ENCODE results near the gene TBC1D17. TPM values are rescaled to one million over a fixed set of nuclear protein-coding genes. Genes with fewer than 3 reads are reported as not detected.

Gene TBC1D17
- total RNA-seq, 2 donors from 2014 or later = 40.7 to 47.3 TPM

DNA sequence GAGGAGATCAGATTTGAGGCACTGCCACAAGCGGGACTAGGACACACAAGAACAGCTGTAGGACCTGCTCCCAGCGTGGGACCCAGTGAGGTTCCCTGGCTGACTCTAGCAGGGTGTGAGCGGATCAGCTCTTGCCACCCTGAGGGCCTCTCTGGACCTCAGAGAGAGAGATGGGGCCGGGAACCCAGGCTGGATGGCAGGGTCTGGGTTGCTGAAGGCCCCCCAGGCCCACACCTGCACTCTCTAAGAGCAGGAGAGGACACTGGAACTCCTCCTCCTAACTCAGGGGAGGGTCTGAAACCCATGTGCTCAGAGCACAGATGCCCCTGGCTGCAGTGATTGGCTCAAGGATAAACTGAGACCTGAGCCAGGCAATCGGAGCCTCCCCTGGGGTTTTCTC lies 32.7 kb downstream of the TBC1D17 start:
- Histone ChIP-seq H3K4me1 (ENCODE audit: control insufficient read depth, insufficient read depth, low read length) (no peaks in the 10 kb centered on the region), H3K27me3 (ENCODE audit: control insufficient read depth, insufficient read depth, low read length, poor library complexity, severe bottlenecking) (no peaks in the 10 kb centered on the region), H3K9me3 (ENCODE audit: control insufficient read depth, low read length) (no peaks in the 10 kb centered on the region), H3K9ac (ENCODE audit: extremely low read depth, low read length, poor library complexity, severe bottlenecking) (no peak overlapping the region), H3K36me3 (ENCODE audit: control insufficient read depth, insufficient read depth, low read length) (peaks cover 64% of the 10 kb centered on the region), H3K27ac (ENCODE audit: low read depth, low read length) (no peak overlapping the region), H3K4me3 (ENCODE audit: low read length) (no peak overlapping the region)
- Mint-ChIP-seq H3K27ac (no peak overlapping the region), H3K36me3 (ENCODE audit: low read depth) (peaks cover 82% of the 10 kb centered on the region), H3K27me3 (ENCODE audit: insufficient read depth) (no peaks in the 10 kb centered on the region), H3K9me3 (no peaks in the 10 kb centered on the region), H3K4me1 (no peaks in the 10 kb centered on the region), H3K4me3 (no peak overlapping the region)
- WGBS, 2 experiments (ENCODE audit: insufficient coverage in 1 of 2, insufficient read length in 1 of 2) = 93 to 100% methylated on average over 2 to 5 of the region's 5 CpGs
- TF ChIP-seq, protein P1, sequence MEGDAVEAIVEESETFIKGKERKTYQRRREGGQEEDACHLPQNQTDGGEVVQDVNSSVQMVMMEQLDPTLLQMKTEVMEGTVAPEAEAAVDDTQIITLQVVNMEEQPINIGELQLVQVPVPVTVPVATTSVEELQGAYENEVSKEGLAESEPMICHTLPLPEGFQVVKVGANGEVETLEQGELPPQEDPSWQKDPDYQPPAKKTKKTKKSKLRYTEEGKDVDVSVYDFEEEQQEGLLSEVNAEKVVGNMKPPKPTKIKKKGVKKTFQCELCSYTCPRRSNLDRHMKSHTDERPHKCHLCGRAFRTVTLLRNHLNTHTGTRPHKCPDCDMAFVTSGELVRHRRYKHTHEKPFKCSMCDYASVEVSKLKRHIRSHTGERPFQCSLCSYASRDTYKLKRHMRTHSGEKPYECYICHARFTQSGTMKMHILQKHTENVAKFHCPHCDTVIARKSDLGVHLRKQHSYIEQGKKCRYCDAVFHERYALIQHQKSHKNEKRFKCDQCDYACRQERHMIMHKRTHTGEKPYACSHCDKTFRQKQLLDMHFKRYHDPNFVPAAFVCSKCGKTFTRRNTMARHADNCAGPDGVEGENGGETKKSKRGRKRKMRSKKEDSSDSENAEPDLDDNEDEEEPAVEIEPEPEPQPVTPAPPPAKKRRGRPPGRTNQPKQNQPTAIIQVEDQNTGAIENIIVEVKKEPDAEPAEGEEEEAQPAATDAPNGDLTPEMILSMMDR (conservative IDR thresholded peaks at IDR 0.05) = no peak
- DNase-seq = no peak

DNA sequence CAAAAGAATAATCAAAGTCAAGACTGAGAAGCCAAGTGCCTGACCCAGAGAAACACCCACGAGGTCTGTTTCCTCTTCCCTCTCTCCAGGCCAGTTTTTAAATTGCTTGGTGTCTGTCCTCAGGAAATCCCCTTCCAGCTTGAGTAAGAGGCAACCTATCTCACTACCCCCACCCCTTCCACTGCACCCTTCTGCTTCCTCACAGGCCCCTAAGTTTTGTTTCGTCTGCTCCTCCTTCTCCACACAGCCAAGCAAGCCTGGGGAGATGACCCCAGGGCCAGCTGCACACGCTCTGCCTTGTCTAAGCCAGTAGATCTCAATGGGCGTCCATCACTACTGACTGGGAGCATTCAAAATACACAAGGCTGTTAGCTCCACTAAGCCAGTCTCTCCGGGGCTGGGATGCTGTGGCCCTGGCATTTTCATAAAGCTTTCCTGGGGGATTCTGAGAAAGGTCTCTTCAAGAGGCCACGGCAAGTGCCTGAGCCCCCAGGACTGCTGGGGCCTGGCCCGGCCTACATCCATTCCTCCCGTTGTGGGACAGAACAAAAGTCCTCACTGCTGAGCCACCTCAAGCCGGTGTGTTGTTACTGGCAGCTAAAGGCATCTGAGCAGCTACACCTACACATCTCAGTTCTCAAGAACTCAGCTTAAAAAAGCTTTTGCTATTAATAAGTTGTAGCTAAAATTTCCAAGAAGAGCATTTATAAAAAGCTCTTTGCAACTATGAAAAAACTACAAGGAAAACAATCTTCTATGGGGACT lies 34.1 kb downstream of the TBC1D17 start:
- no peak overlapping the region for H3K4me3 Mint-ChIP-seq
- Histone ChIP-seq H3K9me3 (ENCODE audit: control insufficient read depth, low read length) (no peaks in the 10 kb centered on the region), H3K4me1 (ENCODE audit: control insufficient read depth, insufficient read depth, low read length) (no peaks in the 10 kb centered on the region), H3K27me3 (ENCODE audit: control insufficient read depth, insufficient read depth, low read length, poor library complexity, severe bottlenecking) (no peaks in the 10 kb centered on the region), H3K9ac (ENCODE audit: extremely low read depth, low read length, poor library complexity, severe bottlenecking) (no peak overlapping the region), H3K36me3 (ENCODE audit: control insufficient read depth, insufficient read depth, low read length) (peaks cover 68% of the 10 kb centered on the region), H3K27ac (ENCODE audit: low read depth, low read length) (no peak overlapping the region), H3K4me3 (ENCODE audit: low read length) (no peak overlapping the region)
- TF ChIP-seq, protein P1 (conservative IDR thresholded peaks at IDR 0.05) = no peak
- no peaks in the 10 kb centered on the region for H3K27me3 Mint-ChIP-seq (ENCODE audit: insufficient read depth)
- no peak overlapping the region for H3K27ac Mint-ChIP-seq
- H3K4me1 Mint-ChIP-seq = no peaks in the 10 kb centered on the region
- no peak for DNase-seq
- peaks cover 5% of the 10 kb centered on the region for H3K9me3 Mint-ChIP-seq
- H3K36me3 Mint-ChIP-seq (ENCODE audit: low read depth) = peaks cover 83% of the 10 kb centered on the region
- 84 to 90% methylated on average over 8 to 9 of the region's 9 CpGs for whole genome bisulfite sequencing, 2 experiments (ENCODE audit: insufficient coverage in 1 of 2, insufficient read length in 1 of 2)

DNA sequence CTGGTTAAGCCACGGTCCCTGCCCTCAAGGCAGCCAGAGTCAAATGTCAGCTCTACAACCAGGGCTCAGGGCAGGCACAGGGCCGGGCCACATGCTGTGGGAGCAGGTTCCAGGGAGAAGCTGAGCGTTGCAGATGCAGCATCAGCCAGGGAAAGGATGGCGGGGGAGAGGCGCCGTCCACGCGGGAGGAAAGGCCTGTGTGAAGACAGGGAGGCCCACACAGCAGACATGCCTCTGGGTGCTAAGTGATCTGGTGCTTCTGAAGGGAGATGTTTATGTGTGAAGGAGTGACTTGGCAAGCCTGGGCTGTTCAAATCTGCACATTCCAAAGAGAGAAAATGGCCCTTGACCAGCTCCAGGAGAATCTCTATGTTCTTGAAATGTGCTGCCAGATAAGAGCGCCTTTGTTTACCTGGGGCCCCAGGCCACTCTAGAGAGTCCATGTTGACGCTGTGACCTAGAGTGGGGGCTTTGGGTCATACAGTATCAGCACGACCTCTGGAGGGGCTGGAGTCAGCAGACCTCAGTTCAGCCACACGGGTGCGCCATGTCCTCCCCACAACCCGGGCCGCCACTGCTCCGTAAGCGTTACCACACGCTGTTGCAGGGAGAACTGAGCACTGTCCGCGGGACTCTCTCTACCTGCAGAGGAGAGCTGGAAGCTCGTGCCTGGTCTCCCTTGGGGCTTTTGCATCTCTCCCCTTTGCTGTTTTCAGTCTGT lies 35.6 kb downstream of the TBC1D17 start:
- Mint-ChIP-seq H3K27ac (peak overlapping the region; percentile 18), H3K9me3 (peaks cover 6% of the 10 kb centered on the region), H3K36me3 (ENCODE audit: low read depth) (peaks cover 82% of the 10 kb centered on the region), H3K4me1 (no peaks in the 10 kb centered on the region), H3K4me3 (no peak overlapping the region), H3K27me3 (ENCODE audit: insufficient read depth) (no peaks in the 10 kb centered on the region)
- WGBS, 2 experiments (ENCODE audit: insufficient coverage in 1 of 2, insufficient read length in 1 of 2) = 95 to 96% methylated on average over 21 of the region's 21 CpGs
- DNase-seq = peak; percentile 80
- H3K9me3 ChIP-seq (ENCODE audit: control insufficient read depth, low read length) = no peaks in the 10 kb centered on the region
- H3K9ac ChIP-seq (ENCODE audit: extremely low read depth, low read length, poor library complexity, severe bottlenecking) = no peak overlapping the region
- TF ChIP-seq, protein P1 (conservative IDR thresholded peaks at IDR 0.05) = peak; percentile 63
- H3K27me3 ChIP-seq (ENCODE audit: control insufficient read depth, insufficient read depth, low read length, poor library complexity, severe bottlenecking) = no peaks in the 10 kb centered on the region
- H3K36me3 ChIP-seq (ENCODE audit: control insufficient read depth, insufficient read depth, low read length) = peaks cover 75% of the 10 kb centered on the region
- no peaks in the 10 kb centered on the region for H3K4me1 ChIP-seq (ENCODE audit: control insufficient read depth, insufficient read depth, low read length)
- no peak overlapping the region for H3K27ac ChIP-seq (ENCODE audit: low read depth, low read length)
- no peak overlapping the region for H3K4me3 ChIP-seq (ENCODE audit: low read length)
